ENCODE results near the gene CYP3A7.
"Not testable (repeated sequence)": the region's sequence is repeated elsewhere in the genome, so short reads cannot be mapped to it uniquely, and the experiment has no call there.

Gene CYP3A7

DNA sequence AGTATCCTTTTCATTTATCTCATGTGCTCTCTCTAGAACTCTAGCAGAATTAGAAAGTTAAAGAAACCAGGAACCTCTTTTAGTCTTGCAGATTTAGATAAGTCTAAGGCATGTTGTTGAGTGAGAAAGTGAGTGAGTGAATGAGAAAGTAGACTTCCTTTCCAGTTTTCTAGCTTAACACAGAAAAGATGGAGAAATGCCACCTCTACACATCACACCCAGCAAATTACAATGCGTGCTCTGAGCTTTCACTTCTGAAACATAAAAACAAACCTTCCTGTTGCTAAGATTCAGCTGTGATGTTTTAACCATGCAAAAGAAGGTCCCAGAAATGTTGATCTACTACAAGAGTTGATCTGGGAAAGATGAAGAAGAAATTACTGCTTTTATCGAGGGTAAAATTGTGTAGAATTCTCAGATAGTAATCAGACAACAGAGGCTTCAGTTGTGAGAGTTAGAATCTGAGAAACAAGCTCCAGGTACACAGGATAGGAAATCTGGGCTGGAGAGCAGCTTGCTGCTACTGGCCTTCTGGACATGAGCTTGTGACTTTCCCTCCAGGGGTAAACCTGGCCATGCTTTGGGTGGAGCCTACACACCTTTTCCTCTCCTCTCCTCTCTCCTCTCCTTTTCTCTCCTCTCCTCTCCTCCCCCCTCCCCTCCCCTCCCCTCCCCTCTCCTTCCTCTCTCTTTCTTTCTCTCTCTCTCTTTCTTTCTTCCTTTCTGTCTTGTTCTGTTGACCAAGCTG is 59.8 kb downstream of the CYP3A7 start:
- no peak for DNase-seq

DNA sequence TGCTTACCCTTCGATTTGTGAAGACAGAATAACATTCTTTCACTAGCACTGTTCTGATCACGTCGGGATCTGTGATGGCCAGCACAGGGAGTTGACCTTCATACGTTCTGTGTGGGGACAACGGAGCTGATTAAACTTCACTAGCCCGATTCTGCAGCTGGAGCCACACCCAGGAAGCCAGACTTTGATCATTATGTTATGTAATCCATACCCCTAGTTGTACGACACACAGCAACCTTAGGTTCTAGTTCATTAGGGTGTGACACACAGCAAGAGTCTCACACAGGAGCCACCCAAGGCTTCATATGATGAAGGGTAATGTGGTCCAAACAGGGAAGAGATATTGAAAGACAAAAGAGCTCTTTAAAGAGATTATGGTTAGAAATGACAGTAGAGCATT is 62.4 kb downstream of the CYP3A7 start:
- no peak for DNase-seq

DNA sequence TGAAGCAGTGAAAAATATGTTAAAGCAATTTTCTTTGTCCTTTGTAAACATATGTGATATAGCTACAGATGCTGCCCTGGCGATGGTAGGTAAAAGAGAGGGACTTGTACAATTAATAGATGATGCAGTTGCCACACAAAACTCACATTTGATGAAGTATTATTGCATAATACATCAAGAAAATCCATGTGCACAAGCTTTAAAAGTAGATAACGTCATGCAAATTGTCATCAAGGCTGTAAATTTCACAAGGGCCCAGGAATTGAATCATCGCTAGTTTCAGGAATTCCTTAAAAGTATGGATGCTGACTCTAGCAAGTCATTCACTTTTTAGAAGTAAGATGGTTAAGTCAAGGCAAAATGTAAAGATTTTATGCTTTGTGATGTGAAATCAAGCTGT is 65.2 kb downstream of the CYP3A7 start:
- no peak for DNase-seq

DNA sequence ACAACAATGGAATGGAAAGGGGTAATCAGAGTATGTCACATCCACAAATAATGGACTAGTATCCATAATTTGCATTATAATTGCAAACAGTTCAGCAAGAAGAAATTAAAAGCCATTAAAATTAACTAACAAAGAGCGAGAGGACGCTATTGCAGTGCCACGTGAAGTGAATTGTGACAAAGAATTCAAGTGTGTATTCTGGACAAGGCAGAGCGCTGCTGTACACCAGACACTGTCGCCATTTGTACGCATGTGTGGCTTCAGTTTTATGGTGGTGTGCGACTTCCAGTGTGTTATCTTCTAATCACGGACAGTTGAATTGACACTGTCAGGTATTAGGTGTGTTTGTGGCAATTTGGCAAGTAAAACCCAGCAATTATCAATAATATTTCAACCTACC is 66.5 kb downstream of the CYP3A7 start:
- DNase-seq: no peak

DNA sequence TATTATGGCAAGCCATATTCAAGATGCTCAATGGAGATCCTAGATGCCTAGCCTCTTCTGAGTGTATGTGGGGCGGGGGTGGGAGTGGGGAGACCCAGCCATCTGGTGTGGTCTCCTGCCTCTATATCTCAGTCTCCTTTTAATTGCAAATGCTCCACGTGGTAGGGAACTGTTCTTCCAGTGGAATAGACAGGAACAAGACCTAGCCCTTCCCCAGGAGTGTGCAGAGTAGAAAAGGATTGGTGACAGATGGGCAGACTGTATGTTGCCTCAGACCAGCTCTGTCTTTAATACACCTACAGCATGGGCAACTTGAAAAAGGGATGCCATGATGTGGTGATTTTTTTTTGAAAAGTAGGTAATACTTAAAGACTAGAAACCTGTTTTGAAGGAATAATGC is 67.8 kb downstream of the CYP3A7 start:
- no peak for DNase-seq

DNA sequence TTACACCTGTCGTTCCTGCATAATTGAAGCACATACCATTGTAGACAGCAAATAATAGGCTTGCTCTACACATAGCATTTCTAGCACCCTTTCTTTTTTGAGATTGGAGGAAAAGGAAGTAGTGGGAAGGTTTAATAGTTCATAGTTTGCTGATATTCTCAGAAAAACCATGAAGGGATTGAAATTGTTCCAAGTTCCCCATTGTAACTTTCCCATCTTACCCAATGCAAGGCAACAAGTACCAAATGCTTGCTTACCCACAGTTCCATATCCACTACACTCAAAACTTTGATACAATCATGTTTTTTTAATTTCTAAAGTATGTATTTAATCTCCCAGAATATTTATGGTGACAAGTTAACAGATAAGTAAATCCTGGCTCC is 69.0 kb downstream of the CYP3A7 start:
- no peak for DNase-seq

DNA sequence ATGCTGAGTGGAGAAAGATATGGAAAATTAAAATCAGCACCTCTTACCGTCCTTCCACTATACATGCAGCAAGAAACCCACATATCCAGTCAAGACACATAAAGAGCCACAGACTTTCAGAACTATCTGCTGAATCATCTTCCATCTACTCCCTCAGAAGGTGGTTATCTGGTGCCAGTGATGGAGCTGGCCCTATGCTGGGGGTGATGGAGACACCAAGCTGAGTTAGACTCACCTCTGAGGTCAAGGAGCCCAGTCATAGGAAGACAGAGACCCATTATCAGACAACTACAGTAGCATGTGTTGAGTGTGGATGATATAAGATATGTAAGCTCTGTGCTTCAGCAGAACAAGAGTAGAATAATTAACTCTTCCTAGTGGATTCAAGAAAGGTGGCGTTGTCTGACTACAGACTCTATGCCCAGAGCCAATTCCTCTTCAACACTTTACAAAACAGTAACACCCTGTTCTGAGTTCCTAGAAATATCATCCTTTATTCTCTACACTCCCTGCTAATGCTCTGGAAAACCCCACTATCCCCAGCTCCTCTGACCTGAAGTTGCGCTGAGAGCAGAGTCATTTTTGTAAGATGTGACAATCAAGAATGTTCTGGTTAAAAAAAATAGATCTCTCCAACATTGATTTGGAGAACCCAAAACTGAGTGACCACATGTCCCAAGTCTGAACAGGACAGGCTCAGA is 69.5 kb downstream of the CYP3A7 start:
- DNase-seq: no peak

DNA sequence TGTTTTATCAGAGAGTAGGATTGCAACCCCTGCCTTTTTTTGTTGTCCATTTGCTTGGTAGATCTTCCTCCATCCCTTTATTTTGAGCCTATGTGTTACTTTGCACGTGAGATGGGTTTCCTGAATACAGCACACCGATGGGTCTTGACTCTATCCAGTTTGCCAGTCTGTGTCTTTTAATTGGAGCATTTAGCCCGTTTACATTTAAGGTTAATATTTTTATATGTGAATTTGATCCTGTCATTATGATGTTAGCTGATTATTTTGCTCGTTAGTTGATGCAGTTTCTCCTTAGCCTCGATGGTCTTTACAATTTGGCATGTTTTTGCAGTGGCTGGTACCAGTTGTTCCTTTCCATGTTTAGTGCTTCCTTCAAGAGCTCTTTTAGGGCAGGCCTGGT is 77.1 kb downstream of the CYP3A7 start:
- DNase-seq: not testable (repeated sequence)
